Midbrain (tissue), 1 donor: ENCODE results near the gene TMCC1.
"Not testable (repeated sequence)": the region's sequence is repeated elsewhere in the genome, so short reads cannot be mapped to it uniquely, and the experiment has no call there.

ENCODE experiments used
- DNase-seq: peaks from one replicate; lab custom pipeline; 2025; lab: John Stamatoyannopoulos, UW

TMCC1 gene

GRCh38 chr3:129686941-129687340 is 206.6 kb downstream of the TMCC1 start:
- DNase-seq, result peak; percentile 56

- no peak for DNase-seq
Measured at GRCh38 chr3:129684270-129684669, 209.2 kb downstream of the TMCC1 start.

GRCh38 chr3:129683201-129683600 is 210.3 kb downstream of the TMCC1 start:
- no peak for DNase-seq

- no peak for DNase-seq
Measured at GRCh38 chr3:129676985-129677384, 216.5 kb downstream of the TMCC1 start.

- DNase-seq, result not testable (repeated sequence)
Measured at GRCh38 chr3:129674798-129675123, 218.8 kb downstream of the TMCC1 start.

GRCh38 chr3:129673897-129674797 is 219.4 kb downstream of the TMCC1 start:
- DNase-seq, result no peak

GRCh38 chr3:129673012-129673411 is 220.5 kb downstream of the TMCC1 start:
- DNase-seq, result no peak

GRCh38 chr3:129672412-129672811 is 221.1 kb downstream of the TMCC1 start:
- DNase-seq, result no peak

- DNase-seq, result no peak
Measured at GRCh38 chr3:129665024-129665768, 228.3 kb downstream of the TMCC1 start.

GRCh38 chr3:129663930-129664646 is 229.4 kb downstream of the TMCC1 start:
- no peak for DNase-seq

GRCh38 chr3:129663045-129663446 is 230.5 kb downstream of the TMCC1 start:
- DNase-seq, result no peak

GRCh38 chr3:129662191-129662608 is 231.3 kb downstream of the TMCC1 start:
- no peak for DNase-seq

- no peak for DNase-seq
Measured at GRCh38 chr3:129661766-129662165, 231.7 kb downstream of the TMCC1 start.

GRCh38 chr3:129658110-129658843 is 235.2 kb downstream of the TMCC1 start:
- DNase-seq, result no peak

- no peak for DNase-seq
Measured at GRCh38 chr3:129657261-129658046, 236.1 kb downstream of the TMCC1 start.

GRCh38 chr3:129656659-129657247 is 236.8 kb downstream of the TMCC1 start:
- no peak for DNase-seq

- DNase-seq, result no peak
Measured at GRCh38 chr3:129655291-129655700, 238.2 kb downstream of the TMCC1 start.

- DNase-seq, result no peak
Measured at GRCh38 chr3:129654131-129654530, 239.4 kb downstream of the TMCC1 start.

- no peak for DNase-seq
Measured at GRCh38 chr3:129653019-129653418, 240.5 kb downstream of the TMCC1 start.

GRCh38 chr3:129651435-129652202 is 241.9 kb downstream of the TMCC1 start:
- peak; percentile 63 for DNase-seq
